Esophagus (tissue), 2 donors: ENCODE data around the gene PLCB2. TPM values are rescaled to one million over a fixed set of nuclear protein-coding genes. Genes with fewer than 3 reads are reported as not detected.
A peak's percentile ranks its signal among the peaks of the same experiment; 100 is the strongest.

ENCODE experiments used
- H3K27ac ChIP-seq, 2 donors: one replicate each; pipeline ENCODE4 v1.5.1; 2013; ENCODE audit warnings: low read depth in 2 of 2, mild to moderate bottlenecking in 2 of 2, inconsistent platforms in 1 of 2, low read length in 1 of 2, moderate library complexity in 1 of 2
- H3K27me3 ChIP-seq, 2 donors: one replicate each; pipeline ENCODE4 v1.6.1; 2013; ENCODE audit warnings: low read length in 2 of 2, control low read depth in 1 of 2, mild to moderate bottlenecking in 1 of 2; ENCODE audit not compliant: insufficient read depth in 2 of 2, control insufficient read depth in 1 of 2
- H3K36me3 ChIP-seq, 2 donors: one replicate each; pipeline ENCODE4 v1.6.1; 2013; ENCODE audit warnings: low read length in 1 of 2; ENCODE audit not compliant: control insufficient read depth in 2 of 2, insufficient read depth in 2 of 2
- H3K4me1 ChIP-seq, 2 donors: one replicate each; pipeline ENCODE4 v1.6.1; 2013; ENCODE audit warnings: low read length in 1 of 2; ENCODE audit not compliant: control insufficient read depth in 2 of 2, insufficient read depth in 2 of 2
- H3K4me3 ChIP-seq, 2 donors: one replicate each; pipeline ENCODE4 v1.5.1; 2013; ENCODE audit warnings: low read length in 2 of 2, mild to moderate bottlenecking in 2 of 2, low read depth in 1 of 2, moderate library complexity in 1 of 2
- H3K9me3 ChIP-seq, 2 donors: one replicate each; pipeline ENCODE4 v1.6.1; 2013; ENCODE audit warnings: mild to moderate bottlenecking in 2 of 2, low read depth in 1 of 2, low read length in 1 of 2, moderate library complexity in 1 of 2; ENCODE audit not compliant: control insufficient read depth in 2 of 2, insufficient read depth in 1 of 2
- WGBS, 2 donors: extraction: QIAGEN DNeasy Blood & Tissue Kit; methylation state at CpG; one replicate each; pipeline ENCODE4 v1.1.7; 2013; 5-methylcytosine and 5-hydroxymethylcytosine counted together
- polyA plus RNA-seq, 2 donors: library from polyadenylated mRNA; stranded (reverse); fragments of 200-250 nt; gene quantifications; one replicate each; pipeline ENCODE4 v1.2.3, GENCODE V29; 2013
- donor health status: healthy with polysubstance abuse.
- donor health status: Bipolar disorder and iron deficiency.

Gene PLCB2
- polyA plus RNA-seq, 2 donors: 5.3 to 7.3 TPM

- H3K4me3 ChIP-seq: peak within 1 kb of the TSS; percentile 60 to 64
- H3K36me3 ChIP-seq: peaks cover 0 to 11% of the 10 kb centered on the region in 2 donors
- 17 to 23% methylated on average over 14 to 17 of the region's 17 CpGs for WGBS, 2 donors
- H3K27ac ChIP-seq: peak within 1 kb of the TSS; percentile 95 to 99
- peaks cover 16 to 53% of the 10 kb centered on the region in 2 donors for H3K4me1 ChIP-seq
- no peaks in the 10 kb centered on the region for H3K9me3 ChIP-seq
- no peaks in the 10 kb centered on the region for H3K27me3 ChIP-seq
Observed at GRCh38 chr15:40340740-40341400, 33.1 kb upstream of the PLCB2 start, which contains the start of gene CCDC9B. Gene CCDC9B, minus strand, starts transcription at chr15:40340939. Its CDS starts 120 bp downstream, at chr15:40340819.

DNA sequence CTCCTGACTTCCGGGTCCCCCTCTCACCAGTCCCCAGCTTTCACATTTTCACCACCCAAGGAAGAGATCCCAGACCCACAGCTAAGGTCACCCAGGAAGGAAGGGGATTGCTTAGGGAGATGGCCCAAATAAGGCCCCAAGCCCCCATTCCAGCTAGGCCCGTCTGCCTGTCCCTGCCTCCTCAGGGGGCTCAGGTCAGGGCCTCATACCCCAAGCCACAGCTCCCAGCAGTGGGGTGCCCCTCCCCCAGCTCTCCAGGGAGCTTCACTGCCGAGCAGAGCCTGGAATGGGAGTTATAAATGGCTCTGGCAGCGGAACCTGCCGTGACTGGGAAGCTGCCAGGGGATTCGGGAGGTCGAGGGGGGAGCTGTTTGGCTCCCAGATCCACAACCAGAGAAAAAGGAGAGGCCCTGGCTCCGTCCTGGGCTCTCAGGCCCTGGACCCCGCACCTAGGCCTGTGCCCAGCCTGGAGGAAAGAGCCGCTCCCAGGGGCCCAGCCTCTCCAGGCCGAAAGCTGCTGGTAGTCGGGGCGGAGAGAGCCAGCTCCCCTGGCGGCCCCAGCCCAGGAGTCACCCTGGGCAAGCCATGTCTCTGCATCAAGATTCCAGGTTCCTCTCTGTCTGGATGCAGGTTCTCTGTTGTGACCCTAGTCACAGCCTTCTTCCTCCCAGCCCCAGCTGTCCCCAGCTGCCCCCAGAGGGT is 32.5 kb upstream of the PLCB2 start:
- peaks cover 0 to 11% of the 10 kb centered on the region in 2 donors for H3K36me3 ChIP-seq

DNA sequence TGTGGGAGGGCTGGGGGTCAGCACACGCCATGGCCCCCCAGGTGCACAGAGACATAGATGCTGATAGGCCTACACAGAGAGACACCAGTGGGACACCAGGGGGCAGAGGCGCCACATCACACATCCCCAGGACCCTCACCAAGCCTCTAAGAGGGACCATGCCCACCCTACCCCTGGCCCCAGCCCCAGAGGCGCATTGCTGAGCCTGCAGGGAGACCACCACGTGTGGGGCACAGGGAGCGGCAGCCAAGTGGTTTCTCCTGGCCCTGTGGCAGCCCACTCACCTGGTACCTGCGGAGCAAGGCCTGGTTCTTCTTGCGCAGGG is 31.8 kb upstream of the PLCB2 start:
- H3K4me1 ChIP-seq: peaks cover 20 to 60% of the 10 kb centered on the region in 2 donors
- H3K36me3 ChIP-seq: peaks cover 0 to 11% of the 10 kb centered on the region in 2 donors
- H3K27me3 ChIP-seq: no peaks in the 10 kb centered on the region
- H3K27ac ChIP-seq: peak overlapping the region; percentile 95 to 99
- H3K4me3 ChIP-seq: peak overlapping the region; percentile 60 to 64
- WGBS, 2 donors: 77 to 86% methylated on average over 7 of the region's 7 CpGs
- no peaks in the 10 kb centered on the region for H3K9me3 ChIP-seq

More for the DNA sequence above, 32.5 kb upstream of the PLCB2 start:
- H3K27ac ChIP-seq: peak overlapping the region; percentile 95 to 99
- H3K9me3 ChIP-seq: no peaks in the 10 kb centered on the region
- peak overlapping the region; percentile 60 to 64 for H3K4me3 ChIP-seq
- H3K27me3 ChIP-seq: no peaks in the 10 kb centered on the region
- peaks cover 19 to 59% of the 10 kb centered on the region in 2 donors for H3K4me1 ChIP-seq
- WGBS, 2 donors: 27 to 28% methylated on average over 14 of the region's 14 CpGs

- H3K9me3 ChIP-seq: no peaks in the 10 kb centered on the region
- WGBS, 2 donors: 67 to 74% methylated on average over 11 of the region's 11 CpGs
- H3K36me3 ChIP-seq: peaks cover 0 to 11% of the 10 kb centered on the region in 2 donors
- no peaks in the 10 kb centered on the region for H3K27me3 ChIP-seq
- H3K4me3 ChIP-seq: peak overlapping the region; percentile 60 to 64
- peaks cover 21 to 61% of the 10 kb centered on the region in 2 donors for H3K4me1 ChIP-seq
- H3K27ac ChIP-seq: peak overlapping the region; percentile 95 to 99
Observed at GRCh38 chr15:40338921-40339620, 31.3 kb upstream of the PLCB2 start.

GRCh38 chr15:40338041-40338657 is 30.4 kb upstream of the PLCB2 start:
- Histone ChIP-seq H3K9me3 (no peaks in the 10 kb centered on the region), H3K27ac (peak overlapping the region; percentile 95 to 99), H3K27me3 (no peaks in the 10 kb centered on the region), H3K4me3 (no peak overlapping the region), H3K36me3 (peaks cover 0 to 11% of the 10 kb centered on the region in 2 donors), H3K4me1 (peaks cover 21 to 61% of the 10 kb centered on the region in 2 donors)
- 48 to 51% methylated on average over 11 of the region's 11 CpGs for WGBS, 2 donors

GRCh38 chr15:40337597-40337996 is 29.9 kb upstream of the PLCB2 start:
- H3K4me3 ChIP-seq: peak overlapping the region in 1 of 2 donors; percentile 9
- H3K4me1 ChIP-seq: peaks cover 21 to 57% of the 10 kb centered on the region in 2 donors
- H3K27me3 ChIP-seq: no peaks in the 10 kb centered on the region
- peaks cover 0 to 11% of the 10 kb centered on the region in 2 donors for H3K36me3 ChIP-seq
- H3K9me3 ChIP-seq: no peaks in the 10 kb centered on the region
- WGBS, 2 donors: 52 to 58% methylated on average over 19 of the region's 19 CpGs
- H3K27ac ChIP-seq: peak overlapping the region in 1 of 2 donors; percentile 8

DNA sequence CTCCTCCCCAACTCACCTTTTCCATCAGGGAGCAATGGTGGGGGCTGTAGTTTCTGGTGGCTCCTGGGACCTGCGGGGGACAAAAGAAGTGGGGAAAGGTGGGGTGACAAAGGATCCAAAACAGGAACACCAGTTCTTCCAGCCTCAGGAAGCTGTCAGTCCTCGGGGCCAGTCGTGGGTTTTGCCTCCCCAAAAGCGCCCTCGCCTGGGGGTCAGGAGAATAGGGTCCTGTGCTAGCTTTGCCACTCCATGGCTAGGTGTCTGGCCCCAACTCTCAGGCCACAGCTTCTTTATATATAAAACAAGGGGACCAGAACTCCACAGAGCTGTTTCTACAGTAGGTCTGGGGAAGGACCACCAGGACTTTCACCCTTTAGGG is 29.0 kb upstream of the PLCB2 start:
- H3K27ac ChIP-seq: peak overlapping the region; percentile 6 to 8
- WGBS, 2 donors: 79 to 80% methylated on average over 5 of the region's 5 CpGs
- peaks cover 21 to 57% of the 10 kb centered on the region in 2 donors for H3K4me1 ChIP-seq
- H3K36me3 ChIP-seq: peaks cover 0 to 11% of the 10 kb centered on the region in 2 donors
- no peak overlapping the region for H3K4me3 ChIP-seq
- H3K27me3 ChIP-seq: no peaks in the 10 kb centered on the region
- H3K9me3 ChIP-seq: no peaks in the 10 kb centered on the region

DNA sequence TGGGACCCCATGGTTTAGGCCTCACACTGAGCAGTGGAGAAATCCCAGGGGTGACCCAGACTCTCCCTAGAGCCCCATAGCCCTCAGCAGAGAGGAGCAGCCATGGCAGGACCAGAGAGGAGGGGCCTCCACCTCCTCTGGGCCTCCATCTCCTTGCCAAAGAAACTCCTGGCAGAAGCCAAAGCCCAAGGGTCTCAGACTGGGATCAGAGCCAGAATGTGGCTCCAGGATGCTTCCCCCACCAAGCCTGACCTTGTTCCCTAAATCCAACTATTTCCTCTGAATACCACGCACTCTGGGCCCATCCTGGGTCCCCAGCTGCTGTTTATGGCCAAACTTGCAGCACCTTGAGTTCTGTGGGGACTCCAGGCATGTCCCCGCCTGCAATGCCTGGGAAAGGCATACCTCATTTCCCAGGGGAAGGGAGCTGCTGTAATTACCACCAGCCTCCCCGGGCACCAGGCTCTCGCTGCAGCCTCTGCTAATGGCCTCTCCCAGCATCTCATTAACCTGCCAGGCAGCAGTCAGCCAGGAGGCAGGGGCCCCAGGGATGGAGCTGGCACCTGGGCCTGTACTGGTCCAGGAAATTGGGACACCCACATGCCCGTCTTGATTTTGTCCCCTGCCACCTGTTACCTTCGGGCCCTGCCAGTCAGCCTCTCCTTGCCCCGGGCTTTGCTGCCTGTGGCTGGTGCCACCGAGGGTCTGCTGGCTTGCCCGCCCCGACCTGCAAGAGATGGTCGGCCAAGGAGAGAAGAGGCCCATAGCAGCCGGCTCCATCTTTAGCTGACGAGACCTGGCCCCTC is 28.4 kb upstream of the PLCB2 start:
- peaks cover 0 to 11% of the 10 kb centered on the region in 2 donors for H3K36me3 ChIP-seq
- H3K27ac ChIP-seq: peak overlapping the region; percentile 84 to 87
- peaks cover 21 to 57% of the 10 kb centered on the region in 2 donors for H3K4me1 ChIP-seq
- no peaks in the 10 kb centered on the region for H3K27me3 ChIP-seq
- WGBS, 2 donors: 77 to 91% methylated on average over 8 to 13 of the region's 13 CpGs
- no peaks in the 10 kb centered on the region for H3K9me3 ChIP-seq
- H3K4me3 ChIP-seq: no peak overlapping the region
